ENCODE data around the gene MRAS.

DNA sequence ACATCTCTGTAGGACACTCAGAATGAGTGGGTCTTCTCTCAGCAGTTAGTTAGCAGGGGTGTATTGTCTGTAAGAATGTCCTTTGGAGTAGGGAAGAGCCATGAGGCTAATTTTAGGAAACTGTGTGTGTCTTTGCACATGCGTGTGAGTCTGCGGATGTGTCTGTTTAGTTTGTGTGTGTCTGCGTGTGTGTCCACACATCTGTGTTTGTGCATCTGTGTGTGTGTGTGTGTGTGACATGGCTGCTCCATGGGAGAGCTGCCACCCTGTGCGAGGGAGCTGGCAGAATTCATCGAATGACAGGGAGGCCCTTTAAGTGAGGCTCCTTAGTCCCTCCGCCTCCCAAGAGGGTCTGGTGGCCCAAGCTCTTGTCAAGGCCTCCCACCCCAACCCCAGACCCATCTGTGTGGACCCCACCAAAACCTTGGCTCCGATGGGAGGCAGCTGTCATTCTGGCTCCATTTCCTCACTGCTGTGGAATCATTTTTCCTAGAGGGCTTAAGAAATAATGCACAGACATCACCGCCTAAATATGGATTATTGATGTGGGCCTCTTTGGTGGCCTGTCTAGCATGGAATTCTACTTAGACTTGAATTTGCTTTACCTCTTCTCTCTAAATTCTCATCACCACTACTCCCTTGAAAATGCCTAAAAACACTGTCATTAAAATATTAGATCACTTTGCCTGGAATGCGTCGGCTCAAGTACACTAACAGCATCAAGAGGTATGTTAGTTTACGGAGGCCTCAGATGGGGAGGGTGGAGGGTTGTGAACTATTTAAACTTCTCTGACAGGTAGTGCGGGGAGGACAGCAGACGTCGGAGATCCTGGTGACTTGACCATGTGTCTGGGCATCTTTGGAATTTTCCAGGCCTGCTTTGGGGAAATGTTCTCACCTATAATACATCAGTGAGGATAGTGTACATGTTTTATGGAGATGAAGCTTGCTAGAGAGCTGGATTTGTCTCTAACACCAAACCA lies 95.4 kb downstream of the MRAS start:
- no peak for TF ChIP-seq TAF1 (IDR thresholded peaks at IDR 0.05; ENCODE audit: borderline replicate concordance, low read depth, low read length)
- TF ChIP-seq POLR2A (IDR thresholded peaks at IDR 0.05; ENCODE audit: low read depth, low read length), result no peak

Data from GM12892 (cell line).